ENCODE results near the gene RAP1GDS1.
"Not testable (repeated sequence)": the region's sequence is repeated elsewhere in the genome, so short reads cannot be mapped to it uniquely, and the experiment has no call there.

The RAP1GDS1 gene

GRCh38 chr4:98421111-98421510, 159.9 kb downstream of the RAP1GDS1 start:
- H3K4me3 ChIP-seq (ENCODE audit: low read depth, low read length) = no peak overlapping the region

GRCh38 chr4:98423009-98423408, 161.8 kb downstream of the RAP1GDS1 start:
- H3K4me3 ChIP-seq (ENCODE audit: low read depth, low read length) = no peak overlapping the region

GRCh38 chr4:98430708-98431403, 169.7 kb downstream of the RAP1GDS1 start:
- H3K4me3 ChIP-seq (ENCODE audit: low read depth, low read length) = no peak overlapping the region

- H3K4me3 ChIP-seq (ENCODE audit: low read depth, low read length) = no peak overlapping the region
Measured at GRCh38 chr4:98433691-98434090, 172.5 kb downstream of the RAP1GDS1 start.

GRCh38 chr4:98434816-98435215, 173.6 kb downstream of the RAP1GDS1 start:
- no peak overlapping the region for H3K4me3 ChIP-seq (ENCODE audit: low read depth, low read length)

GRCh38 chr4:98444371-98444770, 183.2 kb downstream of the RAP1GDS1 start:
- no peak overlapping the region for H3K4me3 ChIP-seq (ENCODE audit: low read depth, low read length)

GRCh38 chr4:98446499-98447375, 185.6 kb downstream of the RAP1GDS1 start:
- H3K4me3 ChIP-seq (ENCODE audit: low read depth, low read length) = no peak overlapping the region

- no peak overlapping the region for H3K4me3 ChIP-seq (ENCODE audit: low read depth, low read length)
Measured at GRCh38 chr4:98447648-98448047, 186.5 kb downstream of the RAP1GDS1 start.

- no peak overlapping the region for H3K4me3 ChIP-seq (ENCODE audit: low read depth, low read length)
Measured at GRCh38 chr4:98448908-98449307, 187.7 kb downstream of the RAP1GDS1 start.

- H3K4me3 ChIP-seq (ENCODE audit: low read depth, low read length) = no peak overlapping the region
Measured at GRCh38 chr4:98452091-98452490, 190.9 kb downstream of the RAP1GDS1 start.

- not testable (repeated sequence) for H3K4me3 ChIP-seq (ENCODE audit: low read depth, low read length)
Measured at GRCh38 chr4:98457422-98457821, 196.2 kb downstream of the RAP1GDS1 start.

- not testable (repeated sequence) for H3K4me3 ChIP-seq (ENCODE audit: low read depth, low read length)
Measured at GRCh38 chr4:98461121-98461865, 200.1 kb downstream of the RAP1GDS1 start.

GRCh38 chr4:98462487-98462886, 201.3 kb downstream of the RAP1GDS1 start:
- no peak overlapping the region for H3K4me3 ChIP-seq (ENCODE audit: low read depth, low read length)

- no peak overlapping the region for H3K4me3 ChIP-seq (ENCODE audit: low read depth, low read length)
Measured at GRCh38 chr4:98466868-98467599, 205.8 kb downstream of the RAP1GDS1 start.

GRCh38 chr4:98467627-98468072, 206.5 kb downstream of the RAP1GDS1 start:
- H3K4me3 ChIP-seq (ENCODE audit: low read depth, low read length) = no peak overlapping the region

- H3K4me3 ChIP-seq (ENCODE audit: low read depth, low read length) = no peak overlapping the region
Measured at GRCh38 chr4:98468709-98469108, 207.5 kb downstream of the RAP1GDS1 start.

GRCh38 chr4:98469771-98470170, 208.6 kb downstream of the RAP1GDS1 start:
- no peak overlapping the region for H3K4me3 ChIP-seq (ENCODE audit: low read depth, low read length)

- H3K4me3 ChIP-seq (ENCODE audit: low read depth, low read length) = no peak overlapping the region
Measured at GRCh38 chr4:98470366-98470765, 209.2 kb downstream of the RAP1GDS1 start.

GRCh38 chr4:98470831-98471230, 209.6 kb downstream of the RAP1GDS1 start:
- no peak overlapping the region for H3K4me3 ChIP-seq (ENCODE audit: low read depth, low read length)

- H3K4me3 ChIP-seq (ENCODE audit: low read depth, low read length) = no peak overlapping the region
Measured at GRCh38 chr4:98473046-98473445, 211.9 kb downstream of the RAP1GDS1 start.

GRCh38 chr4:98474408-98474844, 213.2 kb downstream of the RAP1GDS1 start:
- H3K4me3 ChIP-seq (ENCODE audit: low read depth, low read length) = no peak overlapping the region

All from iPS-11a (cell line).